Dendritic cell treated with granulocyte-macrophage colony-stimulating factor and Interleukin-4, amounts not matched to agents 40 ng/mL and 50 ng/mL, for 4 days (primary cell): Measurements from ENCODE around the gene HNRNPAB.
"Not testable (repeated sequence)": the region's sequence is repeated elsewhere in the genome, so short reads cannot be mapped to it uniquely, and the experiment has no call there.

ENCODE experiments used
- H3K27ac Mint-ChIP-seq: one replicate; pipeline ENCODE4 v1.8.0; 2022; ENCODE audit warnings: mild to moderate bottlenecking, mixed read lengths
- H3K27me3 Mint-ChIP-seq: one replicate; pipeline ENCODE4 v1.8.0; 2022; ENCODE audit warnings: mild to moderate bottlenecking, mixed read lengths
- H3K36me3 Mint-ChIP-seq: one replicate; pipeline ENCODE4 v1.8.0; 2022; ENCODE audit warnings: low read depth, mixed read lengths
- H3K4me1 Mint-ChIP-seq: one replicate; pipeline ENCODE4 v1.8.0; 2022; ENCODE audit warnings: low read depth, mixed read lengths
- H3K4me3 Mint-ChIP-seq: one replicate; pipeline ENCODE4 v1.8.0; 2022; ENCODE audit warnings: mild to moderate bottlenecking, moderate library complexity, mixed read lengths
- H3K9me3 Mint-ChIP-seq: one replicate; pipeline ENCODE4 v1.8.0; 2022; ENCODE audit warnings: mixed read lengths
- intact Hi-C: fragments of 100-400 bp; cut with micrococcal nuclease; formaldehyde crosslinking; loops from one replicate; pipeline ENCODE4 v1.15.0; 2022

The HNRNPAB gene

DNA sequence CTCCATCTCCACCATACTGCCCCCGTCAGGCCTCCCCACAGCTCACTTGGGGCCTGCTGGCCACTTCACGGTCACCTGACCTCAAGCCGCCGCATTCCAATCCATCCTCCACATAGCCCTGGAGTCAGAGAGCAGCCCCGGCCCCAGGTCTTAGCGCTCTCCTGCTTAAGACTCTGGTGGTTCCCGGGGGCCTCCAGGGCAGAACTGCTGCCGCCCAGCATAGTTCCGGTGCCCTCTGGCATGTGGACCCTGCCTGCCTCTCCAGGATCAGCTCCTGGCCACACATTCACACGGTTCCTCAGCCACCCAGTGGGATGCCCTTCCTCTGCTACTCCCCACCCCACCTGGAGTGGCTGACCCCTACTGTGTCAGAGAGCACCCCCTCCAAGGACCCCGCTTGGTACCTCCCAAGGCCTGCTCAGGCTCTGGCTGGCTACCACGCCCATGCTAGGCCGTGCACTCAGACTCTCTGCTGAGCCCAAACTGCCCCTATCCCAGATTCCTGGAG is 19.5 kb downstream of the HNRNPAB start:
- no peaks in the 10 kb centered on the region for H3K9me3 Mint-ChIP-seq
- intact Hi-C loops: no loop called here
- peaks cover 100% of the 10 kb centered on the region for H3K36me3 Mint-ChIP-seq
- no peak overlapping the region for H3K4me3 Mint-ChIP-seq
- no peaks in the 10 kb centered on the region for H3K27me3 Mint-ChIP-seq
- peaks cover 60% of the 10 kb centered on the region for H3K4me1 Mint-ChIP-seq
- no peak overlapping the region for H3K27ac Mint-ChIP-seq

DNA sequence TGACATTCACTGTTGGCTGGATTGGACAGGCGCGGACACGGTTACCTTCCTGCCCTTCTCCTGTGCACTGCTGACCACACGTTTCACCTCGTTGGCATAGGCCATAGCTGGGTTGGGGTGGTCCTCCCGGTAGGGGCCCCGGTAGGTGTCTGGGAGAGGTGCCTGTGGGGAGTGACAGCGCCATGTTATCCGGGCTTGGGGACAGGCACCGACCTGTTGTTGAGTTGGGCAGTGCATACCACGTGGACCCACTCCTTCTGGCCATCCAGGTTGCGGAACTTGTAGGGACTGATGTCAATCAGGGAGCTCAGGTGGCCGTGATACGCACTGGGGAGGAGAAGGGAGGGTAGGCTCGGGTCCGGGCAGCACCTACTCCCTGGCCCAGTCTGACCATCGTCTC is 20.1 kb downstream of the HNRNPAB start:
- Mint-ChIP-seq H3K27ac (no peak overlapping the region), H3K4me3 (no peak overlapping the region), H3K4me1 (peaks cover 65% of the 10 kb centered on the region), H3K27me3 (no peaks in the 10 kb centered on the region), H3K36me3 (peaks cover 100% of the 10 kb centered on the region), H3K9me3 (no peaks in the 10 kb centered on the region)
- intact Hi-C loops: no loop called here

DNA sequence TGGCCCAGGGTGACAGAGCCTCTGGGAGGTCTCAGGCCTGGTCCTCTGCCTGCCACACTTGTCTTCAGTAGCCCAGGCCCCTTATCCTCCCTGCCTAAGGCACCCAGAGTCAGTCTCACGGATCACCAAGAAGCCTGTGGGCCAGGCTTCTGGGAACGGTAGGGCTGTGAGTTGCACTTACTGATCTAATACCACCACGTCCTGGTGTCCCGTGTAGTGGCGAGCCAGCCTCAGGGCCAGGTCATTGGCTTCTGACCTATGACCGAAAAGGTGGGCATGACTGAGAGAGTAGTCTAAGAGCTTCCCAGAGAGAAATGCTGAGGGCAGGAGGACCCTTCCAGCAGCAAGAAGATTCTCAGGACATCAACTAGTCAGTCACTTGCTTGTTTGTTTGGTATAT is 20.8 kb downstream of the HNRNPAB start:
- intact Hi-C loops: no loop called here
- H3K4me3 Mint-ChIP-seq: no peak overlapping the region
- H3K9me3 Mint-ChIP-seq: no peaks in the 10 kb centered on the region
- no peak overlapping the region for H3K27ac Mint-ChIP-seq
- H3K27me3 Mint-ChIP-seq: no peaks in the 10 kb centered on the region
- H3K4me1 Mint-ChIP-seq: peaks cover 73% of the 10 kb centered on the region
- peaks cover 100% of the 10 kb centered on the region for H3K36me3 Mint-ChIP-seq

DNA sequence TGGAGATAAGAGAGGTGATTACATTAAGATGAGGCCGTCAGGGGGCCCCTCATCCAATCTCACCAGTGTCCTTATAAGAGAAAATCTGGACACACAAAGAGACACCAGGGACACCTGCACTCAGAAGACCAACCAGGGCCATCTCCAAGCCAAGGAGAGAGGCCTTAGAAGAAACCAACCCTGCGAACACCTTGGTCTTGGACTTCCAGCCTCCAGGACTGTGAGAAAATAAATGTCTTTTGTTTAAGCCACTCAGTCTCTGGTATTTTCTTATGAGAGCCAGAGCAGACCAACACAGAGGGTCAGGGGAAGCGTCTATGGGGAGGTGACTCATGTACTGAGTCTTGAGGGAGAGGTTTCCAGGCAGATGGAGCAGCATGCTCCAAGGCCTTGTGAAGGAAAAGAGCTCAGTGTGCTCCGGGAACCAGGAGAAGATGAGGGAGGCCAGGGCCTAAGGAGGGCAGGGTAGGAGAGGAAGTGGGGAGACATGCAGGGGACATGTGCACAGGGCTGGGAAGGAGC is 22.9 kb downstream of the HNRNPAB start:
- peaks cover 98% of the 10 kb centered on the region for H3K36me3 Mint-ChIP-seq
- H3K4me1 Mint-ChIP-seq: peaks cover 71% of the 10 kb centered on the region
- no peak overlapping the region for H3K4me3 Mint-ChIP-seq
- no peaks in the 10 kb centered on the region for H3K9me3 Mint-ChIP-seq
- intact Hi-C loops: no loop called here
- H3K27ac Mint-ChIP-seq: no peak overlapping the region
- H3K27me3 Mint-ChIP-seq: no peaks in the 10 kb centered on the region

DNA sequence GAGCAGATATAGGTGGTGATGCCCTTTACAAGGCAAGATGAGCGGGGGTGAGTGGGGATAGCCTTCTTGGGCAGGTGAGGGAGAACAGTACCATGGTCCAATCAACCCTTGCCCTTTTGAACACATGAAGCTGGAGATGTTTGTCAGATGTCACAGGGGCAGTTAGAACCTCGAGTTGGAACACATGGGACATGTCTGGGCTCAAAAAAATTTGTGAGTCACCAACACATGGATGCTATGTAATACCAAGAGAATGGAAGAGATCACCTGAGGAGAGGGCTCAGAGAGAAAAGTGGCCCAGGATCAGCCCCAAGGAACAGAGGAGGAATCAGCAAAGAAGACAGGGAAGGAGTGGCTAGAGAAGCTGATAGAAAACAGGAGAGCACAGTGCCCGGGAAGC is 23.6 kb downstream of the HNRNPAB start:
- no peak overlapping the region for H3K4me3 Mint-ChIP-seq
- H3K36me3 Mint-ChIP-seq: peaks cover 91% of the 10 kb centered on the region

DNA sequence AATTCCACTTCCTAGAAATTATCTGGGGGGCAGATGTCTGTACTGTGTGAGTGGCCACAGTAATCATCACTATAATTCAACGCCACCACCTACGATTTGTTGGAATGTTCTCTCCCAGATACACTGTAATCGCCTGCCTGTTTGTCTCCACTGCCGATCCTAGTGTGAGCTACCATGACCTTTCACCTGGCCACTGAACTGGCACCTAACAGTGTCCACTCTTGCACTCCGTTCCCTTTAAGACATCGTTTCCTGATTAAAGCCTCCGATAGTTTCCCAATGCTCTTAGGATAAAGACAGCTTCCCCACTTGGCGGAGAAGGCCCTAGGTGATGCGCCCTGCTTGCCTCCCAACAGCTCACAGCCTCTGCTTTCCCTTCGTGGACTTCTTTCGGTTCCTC is 24.3 kb downstream of the HNRNPAB start:
- intact Hi-C loops: no loop called here

More for the DNA sequence above, 23.6 kb downstream of the HNRNPAB start:
- intact Hi-C loops: no loop called here
- H3K27ac Mint-ChIP-seq: no peak overlapping the region
- no peaks in the 10 kb centered on the region for H3K9me3 Mint-ChIP-seq
- no peaks in the 10 kb centered on the region for H3K27me3 Mint-ChIP-seq
- peaks cover 66% of the 10 kb centered on the region for H3K4me1 Mint-ChIP-seq

DNA sequence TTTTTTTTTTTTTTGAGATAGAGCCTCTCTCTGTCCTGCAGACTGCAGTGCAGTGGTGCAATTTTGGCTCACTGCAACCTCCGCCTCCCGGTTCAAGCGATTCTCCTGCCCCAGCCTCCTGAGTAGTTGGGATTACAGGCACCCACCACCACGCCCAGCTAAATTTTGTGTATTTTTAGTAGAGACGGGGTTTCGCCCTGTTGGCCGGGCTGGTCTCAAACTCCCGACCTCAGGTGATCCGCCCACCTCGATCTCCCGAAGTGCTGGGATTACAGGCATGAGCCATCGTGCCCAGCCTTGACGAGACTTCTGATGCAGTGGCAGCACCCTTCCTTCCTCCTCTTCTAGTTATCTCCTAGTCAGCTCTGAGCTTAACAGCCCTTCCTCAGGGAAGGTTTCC is 24.8 kb downstream of the HNRNPAB start:
- Mint-ChIP-seq H3K4me1 (peaks cover 64% of the 10 kb centered on the region), H3K36me3 (peaks cover 79% of the 10 kb centered on the region), H3K27ac (peak overlapping the region; percentile 1)
- intact Hi-C loops, H3K9me3 Mint-ChIP-seq, H3K4me3 Mint-ChIP-seq, H3K27me3 Mint-ChIP-seq: not testable (repeated sequence)

More for the DNA sequence above, 24.3 kb downstream of the HNRNPAB start:
- H3K4me1 Mint-ChIP-seq: peaks cover 66% of the 10 kb centered on the region
- H3K27me3 Mint-ChIP-seq: no peaks in the 10 kb centered on the region
- H3K4me3 Mint-ChIP-seq: no peak overlapping the region
- H3K9me3 Mint-ChIP-seq: no peaks in the 10 kb centered on the region
- H3K27ac Mint-ChIP-seq: no peak overlapping the region
- H3K36me3 Mint-ChIP-seq: peaks cover 84% of the 10 kb centered on the region

DNA sequence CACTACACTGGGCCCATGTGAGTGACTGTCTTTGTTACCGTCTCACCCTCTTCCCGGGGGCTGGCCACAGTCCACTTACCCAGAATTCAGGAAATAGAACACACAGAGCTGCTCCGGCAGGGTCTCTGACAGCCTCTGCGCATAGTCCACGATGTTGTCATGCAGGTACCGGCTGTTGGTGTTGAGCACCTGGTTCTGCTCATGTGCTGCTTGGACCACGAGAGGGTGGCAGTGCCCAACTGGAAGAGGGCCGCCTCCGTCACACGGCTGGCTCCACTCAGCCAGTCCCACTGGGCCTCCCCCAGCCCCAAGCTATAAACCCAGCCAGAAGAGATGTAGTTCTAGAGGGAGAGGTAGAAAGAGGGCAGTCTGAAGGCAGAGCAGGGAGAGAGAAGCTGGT is 25.5 kb downstream of the HNRNPAB start:
- intact Hi-C loops: loop anchor here (5.0 kb wide), 2 partner anchors 362 to 1583 kb away; partner anchors contain the start of genes COL23A1 and TSPAN17
- H3K4me1 Mint-ChIP-seq: peaks cover 70% of the 10 kb centered on the region
- no peaks in the 10 kb centered on the region for H3K27me3 Mint-ChIP-seq
- H3K27ac Mint-ChIP-seq: peak overlapping the region; percentile 1
- H3K9me3 Mint-ChIP-seq: no peaks in the 10 kb centered on the region
- H3K4me3 Mint-ChIP-seq: no peak overlapping the region
- H3K36me3 Mint-ChIP-seq: peaks cover 72% of the 10 kb centered on the region

DNA sequence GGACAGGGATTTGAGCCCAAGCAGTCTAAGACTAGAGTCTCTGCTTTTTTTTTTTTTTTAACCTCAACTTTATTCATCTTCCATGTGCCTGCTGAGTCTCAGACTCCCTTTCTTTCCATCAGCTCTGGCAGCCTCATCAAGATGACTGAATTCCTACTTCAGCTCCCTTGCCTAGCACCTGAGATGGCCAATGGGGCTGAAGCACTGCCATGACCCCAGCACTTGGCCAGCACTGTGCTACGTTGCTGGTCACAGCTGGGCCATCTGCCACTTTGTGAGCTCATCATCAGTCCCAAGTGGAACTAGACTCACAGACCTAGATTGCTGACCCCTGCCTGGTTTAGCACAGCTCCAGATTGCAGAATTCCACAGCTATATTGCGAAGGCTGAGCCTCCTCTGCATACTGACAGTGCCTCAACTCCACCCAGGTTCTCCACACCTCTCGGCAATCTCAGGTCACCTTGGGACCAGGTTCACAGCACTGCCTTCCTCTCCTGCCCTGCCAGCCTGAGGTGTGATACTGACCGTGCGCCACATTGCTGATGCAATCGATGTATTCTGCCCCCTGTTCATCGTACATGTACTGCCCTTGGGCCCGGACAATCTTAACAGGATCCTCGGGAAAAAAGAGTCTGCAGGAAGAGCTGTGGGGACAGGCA is 26.7 kb downstream of the HNRNPAB start:
- Mint-ChIP-seq H3K36me3 (peaks cover 60% of the 10 kb centered on the region), H3K4me1 (peaks cover 78% of the 10 kb centered on the region), H3K27ac (peak overlapping the region; percentile 37), H3K27me3 (no peaks in the 10 kb centered on the region), H3K4me3 (peak overlapping the region; percentile 84), H3K9me3 (no peaks in the 10 kb centered on the region)
- intact Hi-C loops: loop anchor here (5.0 kb wide), 2 partner anchors 361 to 1584 kb away; partner anchors contain the start of genes COL23A1 and TSPAN17

DNA sequence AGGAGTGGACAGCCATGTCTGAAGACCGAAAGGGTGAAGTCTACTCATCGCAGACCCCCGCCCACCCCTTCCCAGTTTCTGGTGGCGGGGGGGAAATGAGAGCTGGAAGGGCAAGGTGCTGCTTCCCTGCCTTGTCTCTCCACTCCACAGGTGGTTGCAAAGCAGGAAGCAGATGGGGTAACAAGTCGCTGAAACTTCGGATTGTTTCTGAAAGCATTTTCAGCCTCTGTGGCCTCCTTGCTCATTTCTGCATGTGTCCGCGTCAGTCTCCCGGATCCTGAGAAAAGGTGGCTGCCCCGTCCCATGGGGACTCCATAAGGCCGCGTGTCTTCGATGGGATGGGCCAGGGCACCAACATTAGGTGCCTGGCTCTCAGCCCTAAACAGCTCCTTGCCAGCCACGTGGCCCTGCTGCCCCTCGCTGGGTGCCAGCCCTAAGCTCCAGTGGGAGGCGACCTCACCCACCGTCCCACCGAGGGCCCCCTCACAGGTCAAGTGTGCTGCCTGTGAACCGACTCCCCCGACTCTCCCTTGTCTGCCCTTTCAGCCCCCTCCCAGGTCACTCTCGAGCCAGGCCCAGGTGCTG is 27.3 kb downstream of the HNRNPAB start:
- Mint-ChIP-seq H3K4me1 (peaks cover 84% of the 10 kb centered on the region), H3K9me3 (no peaks in the 10 kb centered on the region), H3K36me3 (peaks cover 54% of the 10 kb centered on the region), H3K4me3 (peak overlapping the region; percentile 84), H3K27me3 (no peaks in the 10 kb centered on the region), H3K27ac (peak overlapping the region; percentile 94)
- intact Hi-C loops: loop anchor here (5.0 kb wide), 2 partner anchors 361 to 1584 kb away; partner anchors contain the start of genes COL23A1 and TSPAN17

DNA sequence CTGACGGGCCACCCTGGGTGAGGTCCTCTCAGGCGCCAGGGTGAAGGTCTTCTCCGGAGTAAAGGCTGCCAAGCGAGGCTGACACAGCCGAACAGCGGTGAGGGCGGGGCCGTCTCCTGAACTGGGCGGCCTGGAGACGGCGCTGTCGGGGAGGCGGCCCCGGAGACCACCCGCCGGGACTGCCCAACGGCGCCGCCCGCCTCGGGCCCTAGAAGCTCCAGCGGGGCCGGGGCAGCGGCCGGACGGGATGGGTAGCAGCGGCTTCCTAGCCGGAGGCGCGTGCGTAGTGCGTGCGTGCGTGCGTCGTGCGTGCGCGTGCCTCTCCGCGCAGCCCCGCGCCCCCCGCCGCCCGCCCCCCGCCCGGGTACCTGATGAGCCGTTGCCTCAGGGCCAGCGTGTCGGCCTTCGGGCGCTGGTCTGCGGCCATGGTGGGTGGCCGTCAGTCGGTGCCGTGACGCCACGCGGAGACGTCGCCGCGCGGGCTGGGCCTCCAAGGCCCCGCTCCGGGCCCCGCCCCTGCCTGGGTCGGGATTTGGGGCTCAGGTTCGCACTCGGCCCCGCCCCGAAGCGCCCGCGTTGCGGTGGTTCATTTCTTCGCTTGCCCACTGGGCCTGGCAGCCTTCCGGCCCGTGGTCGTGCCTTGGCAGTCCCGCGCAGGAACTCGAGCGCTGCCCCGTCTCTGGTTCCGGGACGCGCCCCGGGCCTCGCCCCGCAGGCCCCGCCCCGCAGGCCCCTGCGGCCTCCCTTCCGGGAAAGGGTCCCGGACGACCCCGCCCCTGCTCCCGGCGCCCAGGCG is 28.0 kb downstream of the HNRNPAB start, which contains the start of gene PHYKPL:
Gene PHYKPL, minus strand, starts transcription at position 679 of the 796 bp plus-strand sequence. Its CDS starts 252 bp downstream, at position 427.
- Mint-ChIP-seq H3K4me1 (peaks cover 89% of the 10 kb centered on the region), H3K9me3 (no peaks in the 10 kb centered on the region), H3K36me3 (peaks cover 47% of the 10 kb centered on the region), H3K27ac (peak within 1 kb of the TSS; percentile 94), H3K27me3 (no peaks in the 10 kb centered on the region), H3K4me3 (peak within 1 kb of the TSS; percentile 84)
- intact Hi-C loops: loop anchor here (5.0 kb wide), 2 partner anchors 360 to 1585 kb away; partner anchors contain the start of genes COL23A1 and TSPAN17

DNA sequence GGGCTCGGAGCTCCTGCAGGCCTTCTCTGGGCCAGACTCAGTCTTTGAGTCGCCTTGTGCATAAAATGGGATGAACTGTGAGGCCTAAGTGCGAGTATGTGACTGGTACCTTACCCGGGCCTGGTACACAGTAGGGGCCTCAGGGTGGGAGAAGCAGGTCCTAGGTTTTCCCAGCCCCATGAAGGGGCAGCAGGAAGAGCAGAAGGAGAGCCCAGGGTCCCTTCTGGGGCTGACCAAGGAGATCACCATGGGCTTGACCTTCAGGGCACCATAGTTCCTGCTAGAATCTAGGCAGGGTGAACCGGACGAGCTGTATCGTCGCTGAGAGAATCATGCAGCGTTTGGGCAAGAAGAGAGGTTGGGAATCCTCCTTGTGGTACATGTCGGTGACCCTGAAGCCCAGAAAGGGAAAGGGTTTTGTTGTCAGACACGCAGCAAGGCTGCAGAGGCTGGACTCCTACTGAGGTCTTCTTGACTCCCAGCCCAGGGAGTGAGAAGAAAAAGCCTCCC is 28.6 kb downstream of the HNRNPAB start:
- Mint-ChIP-seq H3K27me3 (no peaks in the 10 kb centered on the region), H3K4me3 (peak overlapping the region; percentile 84), H3K4me1 (peaks cover 89% of the 10 kb centered on the region), H3K27ac (peak overlapping the region; percentile 94), H3K36me3 (peaks cover 41% of the 10 kb centered on the region), H3K9me3 (no peaks in the 10 kb centered on the region)
- intact Hi-C loops: loop anchor here (5.0 kb wide), 2 partner anchors 359 to 1586 kb away; partner anchors contain the start of genes COL23A1 and TSPAN17

DNA sequence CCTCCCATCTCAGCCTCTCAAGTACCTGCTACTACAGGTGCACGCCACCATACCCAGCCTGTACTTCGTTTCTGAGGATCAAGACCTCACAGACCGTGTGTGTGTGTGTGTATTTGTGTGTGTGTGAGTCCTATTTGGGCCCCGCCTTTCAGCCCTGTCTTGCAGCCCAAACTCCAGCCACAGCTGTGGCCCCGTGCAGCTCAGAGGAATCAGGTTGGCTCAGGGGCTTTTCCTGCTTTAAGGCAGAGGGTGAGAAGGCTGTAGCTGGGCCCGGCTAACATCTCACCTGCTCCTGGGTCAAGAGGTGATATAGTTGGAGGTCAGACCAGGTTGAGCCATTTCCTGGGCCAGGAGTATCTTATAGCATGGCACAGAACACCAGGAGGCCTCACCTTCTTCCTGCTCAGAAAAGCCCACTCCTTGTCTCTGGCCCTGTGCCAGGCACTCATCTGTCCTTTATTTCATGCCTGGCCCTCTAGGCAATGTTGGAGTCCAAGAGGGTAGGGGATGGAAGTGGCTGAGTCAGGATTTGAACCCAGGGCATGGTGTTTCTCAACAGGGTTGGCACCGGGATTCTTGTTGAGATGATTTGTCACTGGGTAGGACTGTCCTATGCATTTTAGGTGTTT is 29.9 kb downstream of the HNRNPAB start:
- peak overlapping the region; percentile 94 for H3K27ac Mint-ChIP-seq
- H3K4me1 Mint-ChIP-seq: peaks cover 91% of the 10 kb centered on the region
- H3K36me3 Mint-ChIP-seq: peaks cover 28% of the 10 kb centered on the region
- H3K9me3 Mint-ChIP-seq: no peaks in the 10 kb centered on the region
- intact Hi-C loops: loop anchor here (5.0 kb wide), 2 partner anchors 358 to 1587 kb away; partner anchors contain the start of genes COL23A1 and TSPAN17
- no peak overlapping the region for H3K4me3 Mint-ChIP-seq
- no peaks in the 10 kb centered on the region for H3K27me3 Mint-ChIP-seq
